Vagina (tissue), 2 donors: Measurements from ENCODE around the gene MR1. TPM values are rescaled to one million over a fixed set of nuclear protein-coding genes. Genes with fewer than 3 reads are reported as not detected.
"Not testable (repeated sequence)": the region's sequence is repeated elsewhere in the genome, so short reads cannot be mapped to it uniquely, and the experiment has no call there.

Experiments
- DNase-seq, 2 donors: peaks; one replicate each; pipeline ENCODE4 v3.0.0-alpha.2; 2017; ENCODE audit errors: extremely low spot score in 2 of 2
- H3K27ac ChIP-seq: fragments of 200-600 bp; sonication (generic); one replicate; pipeline ENCODE4 v1.5.1; 2019
- H3K27me3 ChIP-seq: fragments of 200-600 bp; sonication (generic); one replicate; pipeline ENCODE4 v1.5.1; 2019
- H3K36me3 ChIP-seq, 2 donors: fragments of 200-600 bp; sonication (generic); one replicate each; pipeline ENCODE4 v1.5.1; 2017 to 2019
- H3K4me1 ChIP-seq: fragments of 200-600 bp; sonication (generic); one replicate; pipeline ENCODE4 v1.5.1; 2019
- H3K4me3 ChIP-seq, 2 donors: fragments of 200-600 bp; sonication (generic); 1 replicate in 1 of 2; 2 replicates in 1 of 2; pipeline ENCODE4 v1.5.1; 2016 to 2019
- H3K9me3 ChIP-seq: fragments of 200-600 bp; sonication (generic); one replicate; pipeline ENCODE4 v1.5.1; 2019
- CTCF ChIP-seq, 3 experiments: fragments of 450-650 bp in 2 of 3; fragments of 200-600 bp in 1 of 3; sonication (generic) in 1 of 3; IDR thresholded peaks; one replicate each; pipeline ENCODE4 v1.5.1; 2017 to 2019; ENCODE audit warnings: antibody characterized with exemption in 3 of 3, mild to moderate bottlenecking in 2 of 3, moderate library complexity in 2 of 3
- POLR2A ChIP-seq, 2 donors: fragments of 450-650 bp; IDR thresholded peaks; one replicate each; pipeline ENCODE4 v1.6.1; 2017; ENCODE audit warnings: antibody characterized with exemption in 2 of 2, mild to moderate bottlenecking in 2 of 2, moderate library complexity in 2 of 2
- POLR2AphosphoS5 ChIP-seq, 2 donors: sonication (generic); formaldehyde crosslinking; IDR thresholded peaks; one replicate each; pipeline ENCODE4 v1.9.0; 2017; ENCODE audit warnings: antibody characterized with exemption in 2 of 2, mild to moderate bottlenecking in 2 of 2, low read depth in 1 of 2; ENCODE audit not compliant: insufficient read depth in 1 of 2
- intact Hi-C: fragments of 100-400 bp; cut with DNase I; formaldehyde crosslinking; loops from one replicate; pipeline ENCODE4 v1.15.1; 2023
- total RNA-seq: library from RNA; depleted of rRNA; stranded (reverse); fragments of >200 nt; gene quantifications from one replicate; pipeline ENCODE4 v1.2.3, GENCODE V29; 2016

The MR1 gene
- total RNA-seq, 1 donor from 2014 or later: 12.8 TPM

GRCh38 chr1:181028196-181028595 lies 5.6 kb upstream of the MR1 start:
- H3K27ac ChIP-seq: no peak overlapping the region
- intact Hi-C loops: no loop called here
- TF ChIP-seq CTCF (IDR thresholded peaks at IDR 0.05): no peak
- TF ChIP-seq POLR2A (IDR thresholded peaks at IDR 0.05): no peak
- TF ChIP-seq POLR2AphosphoS5 (IDR thresholded peaks at IDR 0.05; ENCODE audit: insufficient read depth in 1 of 2, low read depth in 1 of 2): no peak

DNA sequence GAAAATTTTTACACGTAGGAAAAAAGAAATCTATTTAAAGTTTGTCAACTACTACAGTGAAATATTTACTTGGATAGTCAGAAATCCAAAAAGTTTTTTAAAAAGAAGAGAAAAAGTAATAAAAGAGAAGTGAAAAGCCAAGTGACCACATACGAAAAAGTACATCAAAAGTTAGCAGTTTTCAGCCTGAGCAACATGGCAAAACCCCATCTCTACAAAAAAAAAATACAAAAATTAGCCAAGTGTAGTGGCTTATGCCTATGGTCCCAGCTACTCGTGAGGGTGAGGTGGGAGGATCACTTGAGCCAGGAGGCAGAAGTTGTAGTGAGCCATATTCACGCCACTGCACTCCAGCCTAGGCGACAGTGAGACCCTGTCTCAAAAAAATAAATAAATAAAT lies 5.2 kb upstream of the MR1 start:
- H3K9me3 ChIP-seq: no peaks in the 10 kb centered on the region
- H3K27me3 ChIP-seq: no peaks in the 10 kb centered on the region
- H3K4me1 ChIP-seq: peaks cover 10% of the 10 kb centered on the region
- H3K36me3 ChIP-seq: no peaks in the 10 kb centered on the region
- intact Hi-C loops: no loop called here
- no peak for DNase-seq
- H3K27ac ChIP-seq: no peak overlapping the region
- TF ChIP-seq POLR2AphosphoS5 (IDR thresholded peaks at IDR 0.05; ENCODE audit: insufficient read depth in 1 of 2, low read depth in 1 of 2): no peak
- TF ChIP-seq POLR2A (IDR thresholded peaks at IDR 0.05): no peak
- TF ChIP-seq CTCF (IDR thresholded peaks at IDR 0.05): no peak
- H3K4me3 ChIP-seq: no peak overlapping the region

More at GRCh38 chr1:181028196-181028595, 5.6 kb upstream of the MR1 start:
- H3K4me3 ChIP-seq: no peak overlapping the region
- no peaks in the 10 kb centered on the region for H3K36me3 ChIP-seq
- no peaks in the 10 kb centered on the region for H3K9me3 ChIP-seq
- DNase-seq: no peak
- H3K27me3 ChIP-seq: no peaks in the 10 kb centered on the region
- H3K4me1 ChIP-seq: peaks cover 6% of the 10 kb centered on the region

DNA sequence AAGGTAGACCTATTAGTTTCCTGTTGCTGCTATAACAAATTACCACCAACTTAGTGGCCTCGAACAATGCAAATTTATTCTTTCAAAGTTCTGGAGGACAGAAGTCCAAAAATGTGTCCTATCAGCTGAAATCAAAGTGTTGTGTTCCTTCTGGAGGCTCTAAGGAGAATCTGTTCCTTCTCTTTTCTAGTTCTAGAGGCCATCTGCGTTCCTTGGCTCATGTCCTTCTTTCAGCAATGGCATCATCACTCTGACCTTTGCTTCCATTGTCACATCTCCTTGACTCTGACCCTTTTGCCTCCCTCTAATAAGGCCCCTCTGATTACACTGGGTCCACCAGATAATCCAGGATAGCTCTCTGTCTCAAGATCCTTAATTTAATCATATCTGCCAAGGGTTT lies 1.2 kb upstream of the MR1 start:
- H3K27me3 ChIP-seq: no peaks in the 10 kb centered on the region
- H3K9me3 ChIP-seq: no peaks in the 10 kb centered on the region
- no peaks in the 10 kb centered on the region for H3K36me3 ChIP-seq
- TF ChIP-seq POLR2AphosphoS5 (IDR thresholded peaks at IDR 0.05; ENCODE audit: insufficient read depth in 1 of 2, low read depth in 1 of 2) (no peak), POLR2A (IDR thresholded peaks at IDR 0.05) (no peak), CTCF (IDR thresholded peaks at IDR 0.05) (no peak)
- no peak for DNase-seq
- no peak overlapping the region for H3K4me3 ChIP-seq
- peak overlapping the region; percentile 95 for H3K27ac ChIP-seq
- intact Hi-C loops: loop anchor here (5.0 kb wide), 1 partner anchor 60 kb away; no protein-coding TSS in a partner anchor
- peaks cover 40% of the 10 kb centered on the region for H3K4me1 ChIP-seq

DNA sequence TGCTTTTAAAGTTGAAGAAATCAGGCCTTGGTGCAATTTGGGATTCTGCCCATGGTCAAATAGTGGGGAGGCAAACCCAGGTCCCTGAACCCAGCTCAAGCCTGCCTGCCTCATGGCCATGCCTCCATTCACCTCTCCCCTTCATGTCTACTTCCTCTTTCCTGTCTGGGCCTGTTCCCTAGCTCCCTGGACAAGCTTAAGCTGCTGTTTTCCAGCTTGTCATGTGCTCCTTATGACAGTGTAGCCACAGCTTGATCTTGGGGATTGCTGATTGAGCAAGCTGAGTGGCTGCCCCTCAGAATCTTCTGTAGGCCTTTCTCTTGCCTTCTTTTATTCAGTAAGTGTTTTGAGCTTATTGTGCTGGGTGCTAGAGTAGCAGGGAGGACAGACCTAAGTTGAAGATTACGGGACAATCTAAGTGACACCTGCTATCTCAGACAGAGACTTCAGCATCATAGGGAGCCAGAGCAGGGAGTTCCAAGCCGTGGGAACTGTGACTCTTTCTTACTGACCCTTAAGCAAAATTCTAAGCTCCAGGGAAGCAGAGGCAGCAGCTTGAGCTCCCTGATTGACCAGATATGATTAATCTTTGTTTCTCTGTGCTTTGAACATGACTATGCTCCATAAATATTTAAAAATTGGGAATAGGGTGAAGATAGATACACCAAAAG lies 520 bp upstream of the MR1 start:
- intact Hi-C loops: loop anchor here (5.0 kb wide), 1 partner anchor 59 kb away; no protein-coding TSS in a partner anchor
- H3K4me1 ChIP-seq: peaks cover 41% of the 10 kb centered on the region
- peak in 1 of 2 donors; percentile 93 for DNase-seq
- TF ChIP-seq POLR2A (IDR thresholded peaks at IDR 0.05) (no peak), POLR2AphosphoS5 (IDR thresholded peaks at IDR 0.05; ENCODE audit: insufficient read depth in 1 of 2, low read depth in 1 of 2) (peak in 1 of 2 donors; percentile 65)
- H3K27me3 ChIP-seq: no peaks in the 10 kb centered on the region
- peak overlapping the region; percentile 32 to 41 for H3K4me3 ChIP-seq
- H3K9me3 ChIP-seq: no peaks in the 10 kb centered on the region
- no peaks in the 10 kb centered on the region for H3K36me3 ChIP-seq
- peak overlapping the region; percentile 95 for H3K27ac ChIP-seq

DNA sequence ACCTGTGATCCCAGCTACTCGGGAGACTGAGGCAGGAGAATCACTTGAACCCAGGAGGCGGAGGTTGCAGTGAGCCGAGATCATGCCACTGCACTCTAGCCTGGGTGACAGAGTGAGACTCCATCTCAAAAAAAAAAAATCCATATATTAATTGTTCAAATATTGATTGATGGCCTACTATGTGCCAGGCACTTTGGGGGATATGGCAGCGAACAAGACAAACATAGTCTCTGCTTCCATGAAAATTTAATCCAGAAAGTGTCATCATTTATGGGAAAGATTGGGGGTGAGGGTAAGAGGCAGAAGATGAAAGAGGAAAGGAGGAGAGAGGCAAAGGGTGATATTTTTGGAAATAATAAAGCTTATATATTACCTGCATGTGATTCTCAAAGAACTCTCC lies 1.4 kb downstream of the MR1 start:
- H3K27me3 ChIP-seq, H3K9me3 ChIP-seq, H3K36me3 ChIP-seq, H3K4me3 ChIP-seq, H3K27ac ChIP-seq, DNase-seq: not testable (repeated sequence)
- intact Hi-C loops: loop anchor here (5.0 kb wide), 1 partner anchor 107 kb away; no protein-coding TSS in a partner anchor
- peaks cover 46% of the 10 kb centered on the region for H3K4me1 ChIP-seq

GRCh38 chr1:181036107-181036836 lies 2.5 kb downstream of the MR1 start:
- H3K27me3 ChIP-seq: no peaks in the 10 kb centered on the region
- no peak for DNase-seq
- TF ChIP-seq POLR2A (IDR thresholded peaks at IDR 0.05) (no peak), CTCF (IDR thresholded peaks at IDR 0.05) (no peak), POLR2AphosphoS5 (IDR thresholded peaks at IDR 0.05; ENCODE audit: insufficient read depth in 1 of 2, low read depth in 1 of 2) (no peak)
- H3K4me3 ChIP-seq: no peak overlapping the region
- no peak overlapping the region for H3K27ac ChIP-seq
- no peaks in the 10 kb centered on the region for H3K36me3 ChIP-seq
- H3K4me1 ChIP-seq: peaks cover 53% of the 10 kb centered on the region
- intact Hi-C loops: loop anchor here (5.0 kb wide), 1 partner anchor 106 kb away; no protein-coding TSS in a partner anchor
- no peaks in the 10 kb centered on the region for H3K9me3 ChIP-seq
